GM08714 (cell line): ENCODE measurements around the gene CATSPERZ.

Experiments used
- H3K4me3 ChIP-seq: fragments of 200-500 bp; sonication (Bioruptor generic); 2 replicates; pipeline ENCODE4 v1.5.1; 2014; ENCODE audit warnings: mild to moderate bottlenecking, low read length, inconsistent platforms
- ZNF274 ChIP-seq: IDR thresholded peaks from 2 replicates; pipeline ENCODE4 v1.6.1; 2012; ENCODE audit warnings: mild to moderate bottlenecking, low read depth, low read length

The CATSPERZ gene

GRCh38 chr11:64324692-64325469, 24.7 kb downstream of the CATSPERZ start:
- H3K4me3 ChIP-seq, result no peak overlapping the region
- TF ChIP-seq ZNF274, result no peak

- no peak for TF ChIP-seq ZNF274
- no peak overlapping the region for H3K4me3 ChIP-seq
Measured at GRCh38 chr11:64327375-64327774, 27.2 kb downstream of the CATSPERZ start.

- H3K4me3 ChIP-seq, result no peak overlapping the region
- TF ChIP-seq ZNF274, result no peak
Measured at GRCh38 chr11:64327993-64328392, 27.8 kb downstream of the CATSPERZ start.

GRCh38 chr11:64330888-64331287, 30.7 kb downstream of the CATSPERZ start:
- TF ChIP-seq ZNF274, result no peak

DNA sequence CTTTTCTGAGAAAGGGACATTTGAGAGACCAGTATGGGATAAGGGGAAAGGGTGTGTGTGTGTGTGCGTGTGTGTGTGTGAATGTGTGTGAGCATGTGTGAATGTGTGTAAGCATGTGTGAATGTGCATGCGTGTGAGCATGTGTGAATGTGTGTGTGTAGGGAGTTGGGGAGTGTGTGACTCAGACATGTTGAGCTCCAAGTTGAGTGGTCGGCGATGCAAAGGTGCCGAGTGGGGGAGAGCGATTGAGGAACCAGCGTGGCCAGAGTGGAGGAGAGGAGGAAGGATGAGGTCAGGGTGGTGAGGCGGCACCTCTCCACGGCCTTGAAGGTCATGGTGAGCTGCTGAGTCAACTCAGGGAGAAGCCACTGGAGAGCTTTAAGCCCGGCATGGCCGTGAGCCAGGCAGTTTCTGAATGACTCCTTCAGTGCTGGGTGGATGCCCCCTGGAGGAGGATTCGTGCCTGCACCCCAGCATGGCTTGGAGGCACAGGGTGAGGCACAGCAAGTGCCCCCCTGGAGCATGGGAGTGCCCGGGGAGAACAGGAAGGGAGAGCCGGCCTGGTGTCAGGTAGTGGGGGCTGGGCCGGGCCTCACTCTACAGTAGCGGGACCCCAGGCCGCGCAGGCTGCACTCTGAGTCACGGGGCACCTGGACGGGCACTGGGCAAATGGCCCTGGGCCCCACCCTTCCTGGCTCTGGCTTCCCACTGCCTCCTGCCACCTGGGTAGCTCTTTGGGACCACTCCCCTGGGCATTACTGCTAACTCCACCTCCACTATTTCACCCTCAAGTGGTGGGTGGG, 31.6 kb downstream of the CATSPERZ start:
- TF ChIP-seq ZNF274, result no peak
- H3K4me3 ChIP-seq, result no peak overlapping the region

More at GRCh38 chr11:64330888-64331287, 30.7 kb downstream of the CATSPERZ start:
- H3K4me3 ChIP-seq, result no peak overlapping the region

- no peak overlapping the region for H3K4me3 ChIP-seq
- TF ChIP-seq ZNF274, result no peak
Measured at GRCh38 chr11:64333556-64333955, 33.4 kb downstream of the CATSPERZ start.

DNA sequence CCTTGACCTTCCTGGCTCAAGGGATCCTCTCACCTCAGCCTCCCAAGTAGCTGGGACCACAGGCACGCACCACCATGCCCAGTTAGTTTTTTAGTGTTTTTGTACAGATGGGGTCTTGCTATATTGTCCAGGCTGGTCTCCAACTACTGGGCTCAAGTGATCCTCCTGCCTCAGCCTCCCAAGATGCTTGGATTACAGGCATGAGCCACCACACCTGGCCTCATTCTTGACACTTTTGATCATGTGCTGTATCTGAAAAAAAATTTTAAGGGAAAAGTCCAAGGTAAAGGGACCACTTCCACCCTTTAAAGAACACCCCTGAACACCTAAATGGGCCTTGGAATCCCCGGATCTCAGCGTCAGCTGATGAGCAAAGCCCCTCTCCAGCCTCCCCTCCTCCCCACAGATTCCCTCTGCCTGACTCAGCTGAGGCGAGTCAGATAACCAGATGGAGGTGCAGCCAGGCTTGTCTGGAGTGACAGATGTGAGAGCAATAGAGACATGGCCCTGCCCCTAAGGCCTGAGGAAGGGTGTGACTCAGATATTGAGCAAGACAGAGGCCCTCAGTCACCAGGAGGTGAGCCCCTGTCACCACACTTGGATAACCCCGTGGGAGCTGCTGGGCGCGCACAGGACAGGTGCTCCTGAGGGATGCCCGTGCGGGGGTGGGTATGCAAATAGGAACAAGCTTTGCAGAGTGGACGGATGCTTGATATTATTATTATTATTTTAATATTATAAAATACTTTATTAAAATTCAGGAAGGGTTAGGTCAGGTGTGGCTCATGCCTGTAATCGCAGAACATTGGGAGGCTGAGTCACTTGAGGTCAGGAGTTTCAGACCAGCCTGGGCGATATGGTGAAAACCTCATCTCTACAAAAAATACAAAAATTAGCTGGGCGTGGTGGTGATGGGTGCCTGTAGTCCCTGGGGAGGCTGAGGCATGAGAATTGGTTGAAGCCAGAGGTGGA, 34.9 kb downstream of the CATSPERZ start:
- TF ChIP-seq ZNF274, result no peak
- no peak overlapping the region for H3K4me3 ChIP-seq

GRCh38 chr11:64337538-64338249, 37.5 kb downstream of the CATSPERZ start:
- no peak overlapping the region for H3K4me3 ChIP-seq
- TF ChIP-seq ZNF274, result no peak

GRCh38 chr11:64338716-64339115, 38.6 kb downstream of the CATSPERZ start:
- no peak overlapping the region; the same call in 1 of the 2 replicates for H3K4me3 ChIP-seq
- no peak for TF ChIP-seq ZNF274

DNA sequence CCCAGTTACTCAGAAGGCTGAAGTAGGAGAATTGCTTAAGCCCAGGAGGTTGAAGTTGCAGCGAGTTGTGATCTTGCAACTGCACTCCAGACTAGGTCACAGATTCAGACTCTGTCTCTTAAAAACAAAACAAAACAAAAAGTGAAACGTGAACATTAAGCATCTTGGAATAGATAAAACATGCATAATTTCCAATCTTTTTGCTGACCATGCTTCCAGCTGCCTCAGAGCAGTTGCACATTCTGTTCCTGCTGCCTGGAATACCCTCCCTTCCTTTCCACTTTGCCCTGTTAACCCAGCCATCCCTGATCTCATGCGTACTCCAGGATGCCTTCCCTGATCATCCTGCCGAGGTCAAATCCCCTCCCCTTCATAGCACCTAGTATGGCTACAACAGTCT, 39.1 kb downstream of the CATSPERZ start:
- no peak for TF ChIP-seq ZNF274
- H3K4me3 ChIP-seq, result peak overlapping the region; percentile 67; the same call in 1 of the 2 replicates

GRCh38 chr11:64339754-64340408, 39.7 kb downstream of the CATSPERZ start, which contains the start of gene CCDC88B:
Gene CCDC88B (plus strand): TSS chr11:64340204. CDS start chr11:64340267, 63 bp downstream.
- TF ChIP-seq ZNF274, result no peak
- peak within 1 kb of the TSS; percentile 67; the same call in 1 of the 2 replicates for H3K4me3 ChIP-seq

DNA sequence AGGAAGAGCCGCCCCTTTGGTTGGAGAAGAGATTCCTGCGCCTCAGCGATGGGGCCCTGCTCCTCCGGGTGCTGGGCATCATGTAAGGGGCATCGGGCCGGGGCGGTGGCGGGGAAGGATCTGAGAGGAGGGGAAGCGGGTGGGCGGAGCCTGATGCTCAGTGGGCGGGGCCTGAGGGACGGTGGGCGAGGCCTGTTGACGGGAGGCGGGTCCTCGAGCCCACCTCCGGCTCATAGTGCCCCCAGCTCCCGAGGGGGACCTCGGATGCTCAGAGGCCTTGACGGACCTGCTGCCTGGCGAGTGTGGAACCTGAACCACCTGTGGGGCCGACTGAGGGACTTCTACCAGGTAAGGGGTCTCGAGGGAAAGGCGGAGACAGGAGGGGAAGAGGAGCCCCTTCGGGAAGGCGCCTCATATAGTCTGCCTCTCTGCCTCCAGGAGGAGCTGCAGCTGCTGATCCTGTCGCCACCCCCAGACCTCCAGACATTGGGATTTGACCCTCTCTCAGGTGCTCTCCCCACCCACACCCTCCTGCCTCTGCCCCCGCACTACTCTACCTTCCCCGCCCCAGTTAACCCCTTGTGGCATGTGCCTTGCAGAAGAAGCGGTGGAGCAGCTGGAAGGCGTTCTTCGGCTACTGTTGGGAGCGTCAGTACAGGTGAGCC, 40.6 kb downstream of the CATSPERZ start:
- H3K4me3 ChIP-seq, result peak overlapping the region; percentile 67; the same call in 1 of the 2 replicates

More for the DNA sequence above, 40.6 kb downstream of the CATSPERZ start:
- no peak for TF ChIP-seq ZNF274
